ENCODE data around the gene GRIA4.

- no peak for TF ChIP-seq POLR2A (IDR thresholded peaks at IDR 0.05; ENCODE audit: low read length)
- TF ChIP-seq GATA1 (IDR thresholded peaks at IDR 0.05; ENCODE audit: low read depth, low read length): no peak
Measured at GRCh38 chr11:105860105-105860504, 250.2 kb downstream of the GRIA4 start.

All from erythroblast (primary cell).